ENCODE data around the gene NOL6.

The NOL6 gene

DNA sequence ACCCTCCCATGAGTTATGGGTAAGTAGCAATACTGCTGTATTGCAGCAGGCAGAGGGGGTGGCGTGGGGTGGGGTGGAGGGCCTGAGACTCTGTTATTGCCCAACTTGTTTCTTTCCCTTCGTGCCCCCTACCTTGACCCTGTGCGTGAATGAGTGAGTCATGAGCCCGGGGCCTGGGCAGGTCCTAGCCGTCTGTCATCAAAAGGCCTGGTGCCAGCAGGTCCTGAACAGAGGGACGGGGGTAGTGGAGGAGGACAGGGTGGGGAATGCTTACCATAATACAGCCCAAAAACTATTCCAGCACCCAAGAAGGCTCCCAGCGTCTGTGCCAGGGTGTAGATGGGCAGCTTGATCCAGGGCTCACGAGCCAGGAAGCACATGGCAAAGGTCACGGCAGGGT lies 30.7 kb downstream of the NOL6 start:
- DNase-seq, result no peak
- in situ Hi-C loops (cut with HindIII; ENCODE audit: low pct_ligation_motif_present, low sequenced_read_pairs), result no loop called here
- Histone ChIP-seq H3K36me3 (replicated peaks) (no peaks in the 10 kb centered on the region), H3K27ac (no peak overlapping the region), H3K27me3 (replicated peaks) (no peaks in the 10 kb centered on the region), H3K4me3 (ENCODE audit: low read depth, low read length) (no peak overlapping the region)
- TF ChIP-seq, protein P1, sequence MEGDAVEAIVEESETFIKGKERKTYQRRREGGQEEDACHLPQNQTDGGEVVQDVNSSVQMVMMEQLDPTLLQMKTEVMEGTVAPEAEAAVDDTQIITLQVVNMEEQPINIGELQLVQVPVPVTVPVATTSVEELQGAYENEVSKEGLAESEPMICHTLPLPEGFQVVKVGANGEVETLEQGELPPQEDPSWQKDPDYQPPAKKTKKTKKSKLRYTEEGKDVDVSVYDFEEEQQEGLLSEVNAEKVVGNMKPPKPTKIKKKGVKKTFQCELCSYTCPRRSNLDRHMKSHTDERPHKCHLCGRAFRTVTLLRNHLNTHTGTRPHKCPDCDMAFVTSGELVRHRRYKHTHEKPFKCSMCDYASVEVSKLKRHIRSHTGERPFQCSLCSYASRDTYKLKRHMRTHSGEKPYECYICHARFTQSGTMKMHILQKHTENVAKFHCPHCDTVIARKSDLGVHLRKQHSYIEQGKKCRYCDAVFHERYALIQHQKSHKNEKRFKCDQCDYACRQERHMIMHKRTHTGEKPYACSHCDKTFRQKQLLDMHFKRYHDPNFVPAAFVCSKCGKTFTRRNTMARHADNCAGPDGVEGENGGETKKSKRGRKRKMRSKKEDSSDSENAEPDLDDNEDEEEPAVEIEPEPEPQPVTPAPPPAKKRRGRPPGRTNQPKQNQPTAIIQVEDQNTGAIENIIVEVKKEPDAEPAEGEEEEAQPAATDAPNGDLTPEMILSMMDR (IDR thresholded peaks at IDR 0.05; ENCODE audit: low read depth, low read length, missing control alignments), result no peak

DNA sequence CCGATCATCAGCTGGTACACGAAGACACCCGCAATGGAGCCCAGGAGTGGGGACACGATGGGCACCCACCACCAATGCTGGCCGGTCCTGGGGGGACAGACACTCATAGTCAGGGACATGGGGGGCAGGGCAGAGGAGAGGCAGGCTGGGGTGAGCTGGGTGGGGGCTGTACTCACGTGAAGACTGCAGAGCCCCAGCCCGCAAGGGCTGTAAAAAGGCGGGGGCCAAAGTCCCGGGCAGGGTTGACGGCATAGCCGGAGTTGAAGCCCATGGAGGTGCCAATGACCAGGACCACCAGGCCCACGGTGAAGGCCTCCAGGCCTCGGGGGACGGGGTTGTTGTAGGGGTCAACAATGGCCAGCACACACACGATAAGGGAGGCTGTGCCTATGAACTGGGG lies 31.6 kb downstream of the NOL6 start:
- Histone ChIP-seq H3K27me3 (replicated peaks) (no peaks in the 10 kb centered on the region), H3K27ac (no peak overlapping the region), H3K36me3 (replicated peaks) (no peaks in the 10 kb centered on the region), H3K4me3 (ENCODE audit: low read depth, low read length) (no peak overlapping the region)
- no peak for DNase-seq
- TF ChIP-seq, protein P1 (IDR thresholded peaks at IDR 0.05; ENCODE audit: low read depth, low read length, missing control alignments), result no peak
- in situ Hi-C loops (cut with HindIII; ENCODE audit: low pct_ligation_motif_present, low sequenced_read_pairs), result no loop called here

DNA sequence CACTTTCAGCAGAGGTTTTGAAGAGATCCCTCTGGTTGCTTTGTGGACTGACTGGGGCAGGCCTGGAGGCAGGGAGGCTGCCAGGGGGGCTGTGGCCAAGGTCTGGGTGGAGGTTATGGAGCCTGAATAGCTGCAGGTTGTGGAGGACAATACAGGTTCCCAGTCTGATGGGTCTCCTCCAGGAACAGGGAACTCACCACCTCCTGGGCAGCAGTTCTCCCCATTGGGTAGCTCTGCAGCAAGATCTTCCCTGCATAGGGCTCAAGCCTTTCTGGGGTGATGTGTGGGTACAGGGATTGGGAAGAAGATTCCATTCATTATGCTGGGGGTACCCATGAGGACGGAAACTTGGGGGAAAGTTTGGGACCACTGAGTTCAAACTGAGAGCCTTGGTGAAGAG lies 33.1 kb downstream of the NOL6 start:
- Histone ChIP-seq H3K27me3 (replicated peaks) (peaks cover 2% of the 10 kb centered on the region), H3K4me3 (ENCODE audit: low read depth, low read length) (no peak overlapping the region), H3K36me3 (replicated peaks) (no peaks in the 10 kb centered on the region), H3K27ac (no peak overlapping the region)
- TF ChIP-seq, protein P1 (IDR thresholded peaks at IDR 0.05; ENCODE audit: low read depth, low read length, missing control alignments), result no peak
- in situ Hi-C loops (cut with HindIII; ENCODE audit: low pct_ligation_motif_present, low sequenced_read_pairs), result no loop called here
- no peak for DNase-seq

DNA sequence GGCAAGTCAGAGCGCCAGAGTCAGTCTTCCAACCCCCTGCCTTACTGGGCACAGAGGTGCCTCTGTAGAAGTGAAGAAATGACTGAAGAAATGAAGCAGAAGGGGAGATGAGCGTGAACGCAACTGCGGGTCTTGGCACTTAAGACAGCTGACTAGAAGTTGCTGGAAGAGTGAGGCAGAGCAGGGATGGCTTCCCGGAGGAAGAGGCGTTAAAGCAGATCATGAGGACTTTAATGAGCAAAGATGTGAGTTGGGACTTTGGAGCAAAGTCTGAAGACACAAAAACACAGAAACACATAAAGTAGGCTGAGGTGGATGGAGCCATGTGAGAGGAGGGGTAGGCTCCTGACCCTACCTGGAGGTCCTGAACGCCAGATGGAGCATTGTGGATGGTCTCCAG lies 33.5 kb downstream of the NOL6 start:
- H3K4me3 ChIP-seq (ENCODE audit: low read depth, low read length), result no peak overlapping the region
- no peak overlapping the region for H3K27ac ChIP-seq
- no peak for DNase-seq
- TF ChIP-seq, protein P1 (IDR thresholded peaks at IDR 0.05; ENCODE audit: low read depth, low read length, missing control alignments), result no peak
- peaks cover 6% of the 10 kb centered on the region for H3K27me3 ChIP-seq (replicated peaks)
- no peaks in the 10 kb centered on the region for H3K36me3 ChIP-seq (replicated peaks)
- in situ Hi-C loops (cut with HindIII; ENCODE audit: low pct_ligation_motif_present, low sequenced_read_pairs), result no loop called here

DNA sequence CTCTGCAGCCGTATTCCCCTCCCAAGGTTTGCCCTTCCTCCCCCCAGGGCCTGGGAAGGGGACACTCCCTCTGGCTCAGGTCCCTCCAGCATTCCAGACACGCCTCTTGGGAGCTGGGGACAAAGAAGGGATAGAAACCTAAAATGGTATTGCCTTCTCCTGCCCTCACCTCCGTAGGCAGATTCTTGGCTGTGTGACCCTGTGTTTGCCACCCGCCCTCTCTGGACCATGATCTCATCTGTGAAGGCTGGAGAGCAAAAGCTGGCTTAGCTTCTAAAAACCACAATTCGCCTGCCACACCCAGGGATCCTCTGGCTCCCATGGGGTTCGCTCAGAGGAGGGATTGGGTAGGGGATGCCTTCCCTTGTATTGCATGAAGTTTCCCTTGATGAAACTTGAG lies 34.0 kb downstream of the NOL6 start:
- Histone ChIP-seq H3K4me3 (ENCODE audit: low read depth, low read length) (no peak overlapping the region), H3K27me3 (replicated peaks) (peaks cover 8% of the 10 kb centered on the region), H3K27ac (no peak overlapping the region), H3K36me3 (replicated peaks) (no peaks in the 10 kb centered on the region)
- in situ Hi-C loops (cut with HindIII; ENCODE audit: low pct_ligation_motif_present, low sequenced_read_pairs), result no loop called here
- no peak for DNase-seq
- TF ChIP-seq, protein P1 (IDR thresholded peaks at IDR 0.05; ENCODE audit: low read depth, low read length, missing control alignments), result no peak

DNA sequence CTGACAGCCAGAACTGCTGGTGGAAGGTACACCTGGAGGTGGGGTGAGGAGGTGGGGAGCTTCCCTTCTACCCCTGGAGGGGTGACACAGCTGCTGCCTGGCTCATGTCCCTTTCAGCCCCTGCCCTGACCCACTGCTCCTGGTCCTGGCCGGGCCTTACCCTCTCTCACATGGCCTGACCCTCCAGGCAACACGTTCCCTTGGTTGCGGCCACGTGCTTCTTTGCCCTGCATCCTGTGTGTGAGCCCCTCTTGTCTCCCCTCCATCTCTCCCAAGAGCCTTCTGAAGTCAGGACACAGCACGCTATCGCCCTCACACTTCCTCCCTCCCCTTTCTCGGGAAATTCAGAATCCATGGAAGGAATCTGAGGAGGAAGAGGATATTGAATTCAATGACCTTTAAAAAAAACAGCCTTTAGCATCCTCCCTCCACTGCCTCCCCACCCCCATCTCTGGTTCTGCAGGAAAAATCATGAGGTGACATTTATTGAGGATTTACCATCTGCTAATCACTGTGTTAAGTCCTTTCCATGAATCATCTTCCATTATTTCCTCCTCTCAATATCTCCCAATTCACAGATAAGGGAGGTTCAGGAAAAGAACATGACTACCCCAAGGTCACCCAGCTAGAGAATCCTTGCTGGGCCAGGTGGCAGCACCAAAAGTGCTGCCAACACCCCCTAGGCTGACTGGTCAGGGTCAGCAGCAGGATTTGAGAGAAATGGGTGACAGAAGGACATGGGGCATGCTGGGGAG lies 34.6 kb downstream of the NOL6 start:
- peaks cover 8% of the 10 kb centered on the region for H3K27me3 ChIP-seq (replicated peaks)
- TF ChIP-seq, protein P1 (IDR thresholded peaks at IDR 0.05; ENCODE audit: low read depth, low read length, missing control alignments), result no peak
- DNase-seq, result no peak

More for the DNA sequence above, 34.6 kb downstream of the NOL6 start:
- H3K27ac ChIP-seq, result no peak overlapping the region
- H3K4me3 ChIP-seq (ENCODE audit: low read depth, low read length), result no peak overlapping the region
- in situ Hi-C loops (cut with HindIII; ENCODE audit: low pct_ligation_motif_present, low sequenced_read_pairs), result no loop called here
- no peaks in the 10 kb centered on the region for H3K36me3 ChIP-seq (replicated peaks)

All from brain microvascular endothelial cell (primary cell).